ENCODE results near the gene NPDC1.

DNA sequence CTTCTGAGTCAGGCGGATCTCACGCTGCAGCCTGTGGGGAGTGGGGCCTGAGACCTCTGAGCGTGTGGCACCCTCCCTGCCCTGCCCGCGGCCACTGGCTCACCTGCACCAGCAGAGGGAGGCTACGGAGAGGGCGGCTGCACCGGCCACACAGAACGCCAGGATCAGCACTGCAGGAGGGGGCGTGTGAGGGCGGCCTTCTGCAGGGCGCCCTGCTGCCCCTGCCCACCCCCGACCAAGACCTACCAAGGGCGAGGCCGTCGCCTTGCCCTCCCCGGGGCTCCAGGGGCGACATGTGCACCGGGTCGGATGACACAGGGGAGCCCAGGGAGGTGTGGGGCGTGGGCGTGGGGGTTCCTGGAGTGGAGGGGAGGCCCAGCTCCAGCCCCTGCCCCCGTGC, 5.4 kb downstream of the NPDC1 start:
- TF ChIP-seq POLR2A (IDR thresholded peaks at IDR 0.05) (no peak), EP300 (IDR thresholded peaks at IDR 0.05) (no peak)
- TF ChIP-seq, protein P1, sequence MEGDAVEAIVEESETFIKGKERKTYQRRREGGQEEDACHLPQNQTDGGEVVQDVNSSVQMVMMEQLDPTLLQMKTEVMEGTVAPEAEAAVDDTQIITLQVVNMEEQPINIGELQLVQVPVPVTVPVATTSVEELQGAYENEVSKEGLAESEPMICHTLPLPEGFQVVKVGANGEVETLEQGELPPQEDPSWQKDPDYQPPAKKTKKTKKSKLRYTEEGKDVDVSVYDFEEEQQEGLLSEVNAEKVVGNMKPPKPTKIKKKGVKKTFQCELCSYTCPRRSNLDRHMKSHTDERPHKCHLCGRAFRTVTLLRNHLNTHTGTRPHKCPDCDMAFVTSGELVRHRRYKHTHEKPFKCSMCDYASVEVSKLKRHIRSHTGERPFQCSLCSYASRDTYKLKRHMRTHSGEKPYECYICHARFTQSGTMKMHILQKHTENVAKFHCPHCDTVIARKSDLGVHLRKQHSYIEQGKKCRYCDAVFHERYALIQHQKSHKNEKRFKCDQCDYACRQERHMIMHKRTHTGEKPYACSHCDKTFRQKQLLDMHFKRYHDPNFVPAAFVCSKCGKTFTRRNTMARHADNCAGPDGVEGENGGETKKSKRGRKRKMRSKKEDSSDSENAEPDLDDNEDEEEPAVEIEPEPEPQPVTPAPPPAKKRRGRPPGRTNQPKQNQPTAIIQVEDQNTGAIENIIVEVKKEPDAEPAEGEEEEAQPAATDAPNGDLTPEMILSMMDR (IDR thresholded peaks at IDR 0.05), result no peak

Measured in sigmoid colon (tissue), 4 donors.